GM20431 (cell line): ENCODE results near the gene ZRSR2.
"Not testable (repeated sequence)": the region's sequence is repeated elsewhere in the genome, so short reads cannot be mapped to it uniquely, and the experiment has no call there.

ENCODE experiments used
- in situ Hi-C: fragments of 300-500 bp; cut with MseI, MboI; formaldehyde crosslinking; loops from one replicate; pipeline ENCODE4 v1.15.0; 2020; ENCODE audit warnings: low sequenced_read_pairs; ENCODE audit not compliant: unreplicated experiment

Gene ZRSR2

GRCh38 chrX:15789979-15790768 is at the start of gene ZRSR2:
TSS of gene ZRSR2 (plus strand) at chrX:15790484. CDS start at chrX:15790496, 12 bp downstream.
- in situ Hi-C loops = no loop called here

GRCh38 chrX:15744181-15744867 is 46.0 kb upstream of the ZRSR2 start:
- in situ Hi-C loops = no loop called here

- in situ Hi-C loops = no loop called here
Observed at GRCh38 chrX:15745179-15745578, 45.1 kb upstream of the ZRSR2 start.

GRCh38 chrX:15746651-15747050 is 43.6 kb upstream of the ZRSR2 start:
- in situ Hi-C loops = not testable (repeated sequence)

GRCh38 chrX:15747626-15748173 is 42.6 kb upstream of the ZRSR2 start:
- in situ Hi-C loops = no loop called here

- in situ Hi-C loops = no loop called here
Observed at GRCh38 chrX:15748841-15749240, 41.4 kb upstream of the ZRSR2 start.

- in situ Hi-C loops = no loop called here
Observed at GRCh38 chrX:15749642-15750610, 40.4 kb upstream of the ZRSR2 start.

- in situ Hi-C loops = no loop called here
Observed at GRCh38 chrX:15750611-15751154, 39.6 kb upstream of the ZRSR2 start.

- in situ Hi-C loops = no loop called here
Observed at GRCh38 chrX:15751155-15751819, 39.0 kb upstream of the ZRSR2 start.

GRCh38 chrX:15755091-15755490 is 35.2 kb upstream of the ZRSR2 start:
- in situ Hi-C loops = no loop called here

GRCh38 chrX:15758140-15758539 is 32.1 kb upstream of the ZRSR2 start:
- in situ Hi-C loops = no loop called here

- in situ Hi-C loops = not testable (repeated sequence)
Observed at GRCh38 chrX:15759886-15760285, 30.4 kb upstream of the ZRSR2 start.

GRCh38 chrX:15761564-15762191 is 28.6 kb upstream of the ZRSR2 start:
- in situ Hi-C loops = no loop called here

GRCh38 chrX:15769300-15769954 is 20.9 kb upstream of the ZRSR2 start:
- in situ Hi-C loops = no loop called here

- in situ Hi-C loops = no loop called here
Observed at GRCh38 chrX:15781961-15782699, 8.2 kb upstream of the ZRSR2 start.

- in situ Hi-C loops = no loop called here
Observed at GRCh38 chrX:15785176-15785750, 5.0 kb upstream of the ZRSR2 start.

GRCh38 chrX:15786915-15787314 is 3.4 kb upstream of the ZRSR2 start:
- in situ Hi-C loops = no loop called here
